ENCODE measurements around the gene LMO4. TPM values are rescaled to one million over a fixed set of nuclear protein-coding genes. Genes with fewer than 3 reads are reported as not detected.

The LMO4 gene
- total RNA-seq, 2 experiments from 2014 or later: 35.1 to 36.8 TPM

DNA sequence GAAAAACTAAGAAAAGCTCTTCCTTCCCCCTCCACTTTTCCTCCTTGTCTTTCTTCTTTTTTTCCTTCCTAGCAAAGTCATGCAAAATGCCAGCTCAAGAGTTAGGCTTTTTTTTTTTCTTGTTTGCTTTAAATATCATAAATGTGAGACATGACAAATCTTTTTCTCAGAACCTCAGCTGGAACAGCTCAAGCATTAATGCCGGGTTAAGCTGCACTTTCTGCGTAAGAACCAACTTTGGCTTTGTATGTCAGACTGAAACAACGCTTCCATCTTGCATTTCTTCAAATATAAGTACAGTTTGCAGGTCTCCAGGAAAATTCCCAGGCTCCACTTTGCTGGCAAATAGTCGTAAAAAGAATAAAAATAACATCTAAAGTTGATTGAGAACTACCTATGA, 20.7 kb upstream of the LMO4 start:
- intact Hi-C loops (cut with micrococcal nuclease): no loop called here
- Mint-ChIP-seq H3K27me3 (peaks cover 6% of the 10 kb centered on the region), H3K4me1 (ENCODE audit: low read depth) (no peaks in the 10 kb centered on the region), H3K9me3 (no peaks in the 10 kb centered on the region), H3K27ac (no peak overlapping the region), H3K36me3 (ENCODE audit: low read depth) (no peaks in the 10 kb centered on the region), H3K4me3 (no peak overlapping the region)
- TF ChIP-seq CTCF (IDR thresholded peaks at IDR 0.05): no peak
- ATAC-seq (no peak), DNase-seq (no peak)
- ChIA-PET CTCF (no interaction called here), POLR2A (no interaction called here)

GRCh38 chr1:87314091-87314490, 14.6 kb upstream of the LMO4 start:
- Mint-ChIP-seq H3K36me3 (ENCODE audit: low read depth) (no peaks in the 10 kb centered on the region), H3K4me3 (no peak overlapping the region), H3K9me3 (no peaks in the 10 kb centered on the region), H3K27me3 (peaks cover 5% of the 10 kb centered on the region), H3K27ac (no peak overlapping the region), H3K4me1 (ENCODE audit: low read depth) (peaks cover 3% of the 10 kb centered on the region)
- CTCF ChIA-PET: interaction anchor here (1.6 kb wide), 1 partner anchor 12 kb away, joined by 6 read pairs; no protein-coding TSS in a partner anchor
- intact Hi-C loops (cut with micrococcal nuclease): no loop called here
- TF ChIP-seq CTCF (IDR thresholded peaks at IDR 0.05): no peak
- POLR2A ChIA-PET: no interaction called here
- DNase-seq (no peak), ATAC-seq (no peak)

DNA sequence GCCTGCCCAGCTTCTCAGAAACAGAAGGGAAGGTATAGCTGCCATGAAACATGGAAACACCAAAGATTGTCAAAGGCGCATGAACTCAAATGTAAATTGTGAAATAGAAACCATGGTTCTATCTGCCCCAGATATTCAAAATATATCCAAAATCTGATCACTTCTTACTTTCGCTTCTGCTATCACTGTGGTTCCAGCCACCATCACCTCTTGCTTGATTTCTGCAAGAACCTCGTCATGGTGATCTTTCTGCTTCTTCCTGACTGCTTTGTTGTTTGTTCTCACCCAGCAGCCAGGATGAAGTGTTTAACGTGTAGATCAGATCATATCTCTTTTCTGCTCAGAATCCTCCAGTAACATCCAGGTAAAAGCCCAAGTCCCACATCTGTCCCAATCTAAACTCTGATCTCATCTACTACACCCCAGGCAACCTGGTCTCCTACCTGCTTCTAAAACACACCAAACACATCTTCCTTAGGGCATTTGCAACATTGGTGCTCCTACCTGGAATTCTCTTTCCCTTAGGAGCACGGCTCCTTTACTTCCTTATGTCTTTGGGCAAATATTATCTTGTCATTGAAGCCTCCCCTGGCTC, 10.5 kb upstream of the LMO4 start:
- ChIA-PET CTCF (interaction anchor here (3.4 kb wide), 1 partner anchor 9 kb away, joined by 19 read pairs; no protein-coding TSS in a partner anchor), POLR2A (no interaction called here)
- peaks cover 2% of the 10 kb centered on the region for H3K27me3 Mint-ChIP-seq
- ATAC-seq (no peak), DNase-seq (no peak)
- H3K27ac Mint-ChIP-seq: no peak overlapping the region
- peaks cover 3% of the 10 kb centered on the region for H3K4me1 Mint-ChIP-seq (ENCODE audit: low read depth)
- no peak for TF ChIP-seq CTCF (IDR thresholded peaks at IDR 0.05)
- no peaks in the 10 kb centered on the region for H3K9me3 Mint-ChIP-seq
- intact Hi-C loops (cut with micrococcal nuclease): no loop called here
- H3K36me3 Mint-ChIP-seq (ENCODE audit: low read depth): no peaks in the 10 kb centered on the region
- H3K4me3 Mint-ChIP-seq: no peak overlapping the region

GRCh38 chr1:87318806-87319205, 9.9 kb upstream of the LMO4 start:
- Mint-ChIP-seq H3K4me3 (no peak overlapping the region), H3K36me3 (ENCODE audit: low read depth) (no peaks in the 10 kb centered on the region), H3K27ac (no peak overlapping the region), H3K4me1 (ENCODE audit: low read depth) (peaks cover 3% of the 10 kb centered on the region), H3K27me3 (peaks cover 2% of the 10 kb centered on the region), H3K9me3 (no peaks in the 10 kb centered on the region)
- ChIA-PET POLR2A (no interaction called here), CTCF (no interaction called here)
- ATAC-seq (no peak), DNase-seq (no peak)
- intact Hi-C loops (cut with micrococcal nuclease): no loop called here
- TF ChIP-seq CTCF (IDR thresholded peaks at IDR 0.05): no peak

DNA sequence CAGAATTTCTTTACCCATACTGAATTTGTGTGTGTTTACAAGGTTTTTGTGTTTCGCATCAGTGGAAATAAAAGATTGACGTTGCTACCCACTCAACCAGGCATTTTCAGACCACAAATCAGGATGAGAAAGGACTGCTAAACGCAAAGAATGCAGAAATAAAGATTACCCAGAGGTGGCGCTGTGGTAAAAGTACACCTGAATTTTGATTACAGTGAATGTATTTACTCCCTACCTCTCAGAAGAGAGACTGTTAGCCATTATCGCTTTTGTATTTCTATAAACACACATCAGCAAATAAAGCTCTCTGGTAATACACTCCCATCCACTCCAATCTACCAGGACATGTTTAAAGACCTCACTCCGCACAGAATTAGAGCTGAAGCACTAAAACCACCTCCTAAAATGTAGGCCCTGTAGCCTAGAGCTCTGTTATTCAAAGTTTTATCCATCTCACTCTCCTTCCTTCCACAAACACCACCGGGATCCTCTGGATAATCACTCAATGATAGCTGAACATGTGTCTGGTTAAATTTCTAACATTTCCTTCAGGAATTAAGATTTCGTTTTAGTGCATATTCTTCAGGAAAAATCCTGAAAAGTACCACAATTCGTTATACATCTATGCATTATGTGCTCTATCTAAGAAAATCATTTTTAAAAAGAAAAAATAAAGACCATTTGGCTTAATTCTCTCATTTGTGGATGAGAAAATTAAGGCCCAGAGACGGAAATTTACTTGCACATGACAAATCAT, 2.5 kb upstream of the LMO4 start:
- intact Hi-C loops (cut with micrococcal nuclease): loop anchor here (5.0 to 10.0 kb wide), 2 partner anchors 174 to 629 kb away; no protein-coding TSS in a partner anchor
- ChIA-PET POLR2A (interaction anchor here (1.7 kb wide), 1 partner anchor 9 kb away, joined by 4 read pairs; no protein-coding TSS in a partner anchor), CTCF (interaction anchor here (0.6 to 3.8 kb wide), 29 partner anchors 9 to 634 kb away, joined by 3 to 25 read pairs (median 4); no protein-coding TSS in a partner anchor)
- peak; percentile 57 for DNase-seq
- TF ChIP-seq CTCF (IDR thresholded peaks at IDR 0.05): peak; percentile 95
- no peak overlapping the region for H3K4me3 Mint-ChIP-seq
- peaks cover 15% of the 10 kb centered on the region for H3K4me1 Mint-ChIP-seq (ENCODE audit: low read depth)
- H3K27me3 Mint-ChIP-seq: no peaks in the 10 kb centered on the region
- no peak for ATAC-seq
- H3K9me3 Mint-ChIP-seq: no peaks in the 10 kb centered on the region
- no peak overlapping the region for H3K27ac Mint-ChIP-seq
- H3K36me3 Mint-ChIP-seq (ENCODE audit: low read depth): peaks cover 2% of the 10 kb centered on the region

Data from activated CD8-positive, alpha-beta T cell treated with anti-CD3 and anti-CD28 coated beads for 36 hours (primary cell).